ENCODE measurements around the gene MTX2.
"Not testable (repeated sequence)": the region's sequence is repeated elsewhere in the genome, so short reads cannot be mapped to it uniquely, and the experiment has no call there.

The MTX2 gene

GRCh38 chr2:176291335-176291734, 22.1 kb downstream of the MTX2 start:
- no peak for DNase-seq

GRCh38 chr2:176291809-176292283, 22.6 kb downstream of the MTX2 start:
- DNase-seq, result no peak

GRCh38 chr2:176292608-176293007, 23.4 kb downstream of the MTX2 start:
- no peak for DNase-seq

- DNase-seq, result no peak
Observed at GRCh38 chr2:176293334-176293733, 24.1 kb downstream of the MTX2 start.

GRCh38 chr2:176297067-176297466, 27.8 kb downstream of the MTX2 start:
- no peak for DNase-seq

- DNase-seq, result no peak
Observed at GRCh38 chr2:176297737-176298136, 28.5 kb downstream of the MTX2 start.

- DNase-seq, result not testable (repeated sequence)
Observed at GRCh38 chr2:176306020-176306419, 36.8 kb downstream of the MTX2 start.

GRCh38 chr2:176317199-176317598, 48.0 kb downstream of the MTX2 start:
- DNase-seq, result no peak

- DNase-seq, result no peak
Observed at GRCh38 chr2:176317623-176318065, 48.4 kb downstream of the MTX2 start.

GRCh38 chr2:176321916-176322315, 52.7 kb downstream of the MTX2 start:
- no peak for DNase-seq

- DNase-seq, result no peak
Observed at GRCh38 chr2:176324862-176325261, 55.6 kb downstream of the MTX2 start.

GRCh38 chr2:176325732-176326131, 56.5 kb downstream of the MTX2 start:
- no peak for DNase-seq

- DNase-seq, result no peak
Observed at GRCh38 chr2:176328149-176328548, 58.9 kb downstream of the MTX2 start.

- DNase-seq, result no peak
Observed at GRCh38 chr2:176330612-176331011, 61.4 kb downstream of the MTX2 start.

GRCh38 chr2:176331646-176332045, 62.4 kb downstream of the MTX2 start:
- no peak for DNase-seq

- no peak for DNase-seq
Observed at GRCh38 chr2:176334729-176335128, 65.5 kb downstream of the MTX2 start.

- no peak for DNase-seq
Observed at GRCh38 chr2:176338395-176338794, 69.2 kb downstream of the MTX2 start.

GRCh38 chr2:176339208-176339607, 70.0 kb downstream of the MTX2 start:
- DNase-seq, result no peak

- DNase-seq, result no peak
Observed at GRCh38 chr2:176356251-176356650, 87.0 kb downstream of the MTX2 start.

- no peak for DNase-seq
Observed at GRCh38 chr2:176364273-176364977, 95.2 kb downstream of the MTX2 start.

GRCh38 chr2:176368349-176368748, 99.1 kb downstream of the MTX2 start:
- DNase-seq, result no peak

- no peak for DNase-seq
Observed at GRCh38 chr2:176370467-176371171, 101.4 kb downstream of the MTX2 start.

GRCh38 chr2:176373155-176373554, 103.9 kb downstream of the MTX2 start:
- not testable (repeated sequence) for DNase-seq

GRCh38 chr2:176378323-176378722, 109.1 kb downstream of the MTX2 start:
- no peak for DNase-seq

Data from activated CD4-positive, alpha-beta T cell treated with anti-CD3 and anti-CD28 coated beads for 48 hours (primary cell).